ENCODE data around the gene NKAIN2.

The NKAIN2 gene

GRCh38 chr6:123770247-123770949 is 33.3 kb upstream of the NKAIN2 start:
- H3F3A ChIP-seq (ENCODE audit: insufficient read depth), result no peaks in the 10 kb centered on the region
- no peak overlapping the region for H2AFZ ChIP-seq (ENCODE audit: low read depth, low read length, severe bottlenecking)
- H3K27ac ChIP-seq (ENCODE audit: low read depth, low read length), result no peak overlapping the region
- H3K27me3 ChIP-seq (ENCODE audit: low read length), result no peaks in the 10 kb centered on the region
- H3K36me3 ChIP-seq (ENCODE audit: low read length), result no peaks in the 10 kb centered on the region
- H3K79me2 ChIP-seq (ENCODE audit: insufficient read depth, low read length), result no peaks in the 10 kb centered on the region
- H3K9me3 ChIP-seq (ENCODE audit: insufficient read depth, low read length), result no peaks in the 10 kb centered on the region
- no peaks in the 10 kb centered on the region for H4K20me1 ChIP-seq (ENCODE audit: low read depth, low read length)
- H3K4me2 ChIP-seq (ENCODE audit: low read depth, low read length, poor library complexity, severe bottlenecking), result no peak overlapping the region
- no peak overlapping the region for H3K9ac ChIP-seq (ENCODE audit: low read length)
- no peaks in the 10 kb centered on the region for H3K9me2 ChIP-seq (replicated peaks; ENCODE audit: insufficient read depth, low read length)
- no peak for TF ChIP-seq EZH2phosphoT487 (conservative IDR thresholded peaks at IDR 0.05; ENCODE audit: low read length)
- TF ChIP-seq, protein P1, sequence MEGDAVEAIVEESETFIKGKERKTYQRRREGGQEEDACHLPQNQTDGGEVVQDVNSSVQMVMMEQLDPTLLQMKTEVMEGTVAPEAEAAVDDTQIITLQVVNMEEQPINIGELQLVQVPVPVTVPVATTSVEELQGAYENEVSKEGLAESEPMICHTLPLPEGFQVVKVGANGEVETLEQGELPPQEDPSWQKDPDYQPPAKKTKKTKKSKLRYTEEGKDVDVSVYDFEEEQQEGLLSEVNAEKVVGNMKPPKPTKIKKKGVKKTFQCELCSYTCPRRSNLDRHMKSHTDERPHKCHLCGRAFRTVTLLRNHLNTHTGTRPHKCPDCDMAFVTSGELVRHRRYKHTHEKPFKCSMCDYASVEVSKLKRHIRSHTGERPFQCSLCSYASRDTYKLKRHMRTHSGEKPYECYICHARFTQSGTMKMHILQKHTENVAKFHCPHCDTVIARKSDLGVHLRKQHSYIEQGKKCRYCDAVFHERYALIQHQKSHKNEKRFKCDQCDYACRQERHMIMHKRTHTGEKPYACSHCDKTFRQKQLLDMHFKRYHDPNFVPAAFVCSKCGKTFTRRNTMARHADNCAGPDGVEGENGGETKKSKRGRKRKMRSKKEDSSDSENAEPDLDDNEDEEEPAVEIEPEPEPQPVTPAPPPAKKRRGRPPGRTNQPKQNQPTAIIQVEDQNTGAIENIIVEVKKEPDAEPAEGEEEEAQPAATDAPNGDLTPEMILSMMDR (IDR thresholded peaks at IDR 0.05; ENCODE audit: insufficient read depth, low read length, poor library complexity, severe bottlenecking), result no peak
- no peak overlapping the region for H3K4me3 ChIP-seq (ENCODE audit: insufficient read depth, low read length, poor library complexity, severe bottlenecking)

DNA sequence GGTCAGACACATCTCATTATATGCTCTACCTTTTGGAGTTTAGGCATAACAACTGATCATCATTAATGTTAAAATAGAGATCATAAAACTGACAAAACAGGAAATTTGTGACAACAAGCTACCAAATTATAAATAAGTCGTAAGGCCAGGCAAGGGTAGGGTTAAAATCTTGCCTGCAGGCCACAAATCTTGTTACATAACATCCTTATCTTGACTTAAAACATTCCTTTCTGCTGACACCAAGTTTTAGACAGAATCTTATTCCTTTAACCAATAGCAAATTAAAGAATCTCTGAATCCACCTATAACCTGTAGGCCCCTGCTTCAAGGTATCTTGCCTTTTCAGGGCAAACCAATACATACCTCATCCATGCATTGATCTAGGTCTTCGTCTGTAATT is 32.5 kb upstream of the NKAIN2 start:
- no peak overlapping the region for H3K4me3 ChIP-seq (ENCODE audit: insufficient read depth, low read length, poor library complexity, severe bottlenecking)
- no peak overlapping the region for H3K27ac ChIP-seq (ENCODE audit: low read depth, low read length)
- no peaks in the 10 kb centered on the region for H3K27me3 ChIP-seq (ENCODE audit: low read length)
- H4K20me1 ChIP-seq (ENCODE audit: low read depth, low read length), result no peaks in the 10 kb centered on the region
- H3K79me2 ChIP-seq (ENCODE audit: insufficient read depth, low read length), result no peaks in the 10 kb centered on the region
- H3K36me3 ChIP-seq (ENCODE audit: low read length), result no peaks in the 10 kb centered on the region
- H2AFZ ChIP-seq (ENCODE audit: low read depth, low read length, severe bottlenecking), result no peak overlapping the region
- H3K9me3 ChIP-seq (ENCODE audit: insufficient read depth, low read length), result no peaks in the 10 kb centered on the region
- no peaks in the 10 kb centered on the region for H3F3A ChIP-seq (ENCODE audit: insufficient read depth)
- H3K9ac ChIP-seq (ENCODE audit: low read length), result no peak overlapping the region
- H3K4me2 ChIP-seq (ENCODE audit: low read depth, low read length, poor library complexity, severe bottlenecking), result no peak overlapping the region
- no peak for TF ChIP-seq EZH2phosphoT487 (conservative IDR thresholded peaks at IDR 0.05; ENCODE audit: low read length)
- H3K9me2 ChIP-seq (replicated peaks; ENCODE audit: insufficient read depth, low read length), result no peaks in the 10 kb centered on the region

- Histone ChIP-seq H3K9me3 (ENCODE audit: insufficient read depth, low read length) (no peaks in the 10 kb centered on the region), H3K4me2 (ENCODE audit: low read depth, low read length, poor library complexity, severe bottlenecking) (no peak overlapping the region)
Observed at GRCh38 chr6:123777563-123777962, 26.1 kb upstream of the NKAIN2 start.

GRCh38 chr6:123780021-123780420 is 23.6 kb upstream of the NKAIN2 start:
- no peaks in the 10 kb centered on the region for H3K27me3 ChIP-seq (ENCODE audit: low read length)
- TF ChIP-seq, protein P1 (IDR thresholded peaks at IDR 0.05; ENCODE audit: insufficient read depth, low read length, poor library complexity, severe bottlenecking), result no peak
- no peak for TF ChIP-seq EZH2phosphoT487 (conservative IDR thresholded peaks at IDR 0.05; ENCODE audit: low read length)

More at GRCh38 chr6:123777563-123777962, 26.1 kb upstream of the NKAIN2 start:
- Histone ChIP-seq H3K27ac (ENCODE audit: low read depth, low read length) (no peak overlapping the region), H4K20me1 (ENCODE audit: low read depth, low read length) (no peaks in the 10 kb centered on the region), H2AFZ (ENCODE audit: low read depth, low read length, severe bottlenecking) (no peak overlapping the region), H3K79me2 (ENCODE audit: insufficient read depth, low read length) (no peaks in the 10 kb centered on the region), H3K9ac (ENCODE audit: low read length) (no peak overlapping the region), H3K4me3 (ENCODE audit: insufficient read depth, low read length, poor library complexity, severe bottlenecking) (no peak overlapping the region), H3F3A (ENCODE audit: insufficient read depth) (no peaks in the 10 kb centered on the region), H3K9me2 (replicated peaks; ENCODE audit: insufficient read depth, low read length) (no peaks in the 10 kb centered on the region), H3K27me3 (ENCODE audit: low read length) (no peaks in the 10 kb centered on the region), H3K36me3 (ENCODE audit: low read length) (no peaks in the 10 kb centered on the region)
- TF ChIP-seq, protein P1 (IDR thresholded peaks at IDR 0.05; ENCODE audit: insufficient read depth, low read length, poor library complexity, severe bottlenecking), result no peak
- TF ChIP-seq EZH2phosphoT487 (conservative IDR thresholded peaks at IDR 0.05; ENCODE audit: low read length), result no peak

More at GRCh38 chr6:123780021-123780420, 23.6 kb upstream of the NKAIN2 start:
- Histone ChIP-seq H3K4me2 (ENCODE audit: low read depth, low read length, poor library complexity, severe bottlenecking) (no peak overlapping the region), H3K9me3 (ENCODE audit: insufficient read depth, low read length) (no peaks in the 10 kb centered on the region), H3K9me2 (replicated peaks; ENCODE audit: insufficient read depth, low read length) (no peaks in the 10 kb centered on the region), H4K20me1 (ENCODE audit: low read depth, low read length) (no peaks in the 10 kb centered on the region), H3F3A (ENCODE audit: insufficient read depth) (no peaks in the 10 kb centered on the region), H3K36me3 (ENCODE audit: low read length) (no peaks in the 10 kb centered on the region), H3K27ac (ENCODE audit: low read depth, low read length) (no peak overlapping the region), H3K79me2 (ENCODE audit: insufficient read depth, low read length) (no peaks in the 10 kb centered on the region), H3K9ac (ENCODE audit: low read length) (no peak overlapping the region), H2AFZ (ENCODE audit: low read depth, low read length, severe bottlenecking) (no peak overlapping the region), H3K4me3 (ENCODE audit: insufficient read depth, low read length, poor library complexity, severe bottlenecking) (no peak overlapping the region)
